HCT116 (cell line): ENCODE data around the gene SLC16A5. TPM values are rescaled to one million over a fixed set of nuclear protein-coding genes. Genes with fewer than 3 reads are reported as not detected.
A peak's percentile ranks its signal among the peaks of the same experiment; 100 is the strongest.

Source experiments
- ATAC-seq: fragments of 200-7000 bp; cut with Tn5 transposase; 2 replicates; pipeline ENCODE4 v1.9.1; 2020; ENCODE audit warnings: mild to moderate bottlenecking, moderate library complexity
- BruUV-seq: library from RNA; stranded (reverse); fragments of 400-500 nt; replicated peaks from 2 replicates; lab custom pipeline; 2021; lab: Mats Ljungman, UMichigan
- CTCF ChIA-PET: fragments of 300-600 bp; sonication (Branson Sonifier 250); formaldehyde crosslinking; loops from one replicate; lab custom pipeline; 2021; ENCODE audit warnings: antibody characterized with exemption; lab: Charles Lee
- POLR2A ChIA-PET: fragments of 300-600, 350-600 bp; sonication (Branson Sonifier 250); formaldehyde crosslinking; loops from one replicate; lab custom pipeline; 2021; ENCODE audit warnings: antibody characterized with exemption; lab: Charles Lee
- RAD21 ChIA-PET, 2 experiments: fragments of 300-600 bp; sonication (Branson Sonifier 250); formaldehyde crosslinking; loops; one replicate each; lab custom pipeline; 2023; ENCODE audit warnings: low total read pairs in 2 of 2; ENCODE audit not compliant: uncharacterized antibody in 2 of 2, unreplicated experiment in 2 of 2, low non-redundant PET in 1 of 2; lab: Charles Lee
- DNase-seq: peaks from one replicate; pipeline ENCODE4 v3.0.0-alpha.2; 2010; ENCODE audit warnings: low read depth, low spot score
- H2AFZ ChIP-seq: fragments of 200-600 bp; shearing (Covaris generic), sonication (generic); 2 replicates; pipeline ENCODE4 v1.6.1; 2017; ENCODE audit warnings: low read depth, mixed run types, mixed read lengths, antibody characterized with exemption, low read length; ENCODE audit not compliant: poor library complexity, severe bottlenecking
- H3K27ac ChIP-seq: 2 replicates; pipeline ENCODE4 v1.5.1; 2012; ENCODE audit warnings: low read depth, low read length
- H3K27me3 ChIP-seq: fragments of 200-600 bp; sonication (generic); 2 replicates; pipeline ENCODE4 v1.6.1; 2016; ENCODE audit warnings: mixed run types, low read length, mixed read lengths; ENCODE audit not compliant: insufficient read depth
- H3K36me3 ChIP-seq, 2 experiments: fragments of 200-500 bp in 1 of 2; fragments of 200-600 bp in 1 of 2; sonication (Bioruptor generic) in 1 of 2; sonication (generic) in 1 of 2; 2 replicates each; pipeline versions ENCODE4 v1.5.1 to v1.6.1; 2014 to 2016; ENCODE audit warnings: low read length in 2 of 2, inconsistent platforms in 1 of 2, mixed read lengths in 1 of 2, mixed run types in 1 of 2; ENCODE audit not compliant: insufficient read depth in 2 of 2, control insufficient read depth in 1 of 2
- H3K4me1 ChIP-seq, 2 experiments: fragments of 200-600 bp in 1 of 2; sonication (generic) in 1 of 2; 2 replicates each; pipeline versions ENCODE4 v1.5.1 to v1.6.1; 2012 to 2017; ENCODE audit warnings: low read length in 2 of 2, inconsistent platforms in 1 of 2, mild to moderate bottlenecking in 1 of 2, mixed read lengths in 1 of 2, mixed run types in 1 of 2, moderate library complexity in 1 of 2; ENCODE audit not compliant: insufficient read depth in 2 of 2, control insufficient read depth in 1 of 2
- H3K4me2 ChIP-seq: fragments of 200-600 bp; sonication (generic); 2 replicates; pipeline ENCODE4 v1.6.1; 2017; ENCODE audit warnings: mixed run types, low read length, mixed read lengths
- H3K4me3 ChIP-seq, 2 experiments: fragments of 200-600 bp in 1 of 2; sonication (generic) in 1 of 2; replicated peaks in 1 of 2; 2 replicates each; pipeline ENCODE4 v1.5.1; 2011 to 2016; ENCODE audit warnings: low read length in 2 of 2, control low read depth in 1 of 2, low read depth in 1 of 2, mild to moderate bottlenecking in 1 of 2, mixed read lengths in 1 of 2, mixed run types in 1 of 2
- H3K79me2 ChIP-seq: fragments of 200-600 bp; sonication (generic); 2 replicates; pipeline ENCODE4 v1.6.1; 2017; ENCODE audit warnings: mild to moderate bottlenecking, mixed run types, low read length, moderate library complexity, mixed read lengths; ENCODE audit not compliant: insufficient read depth
- H3K9ac ChIP-seq: fragments of 200-600 bp; sonication (generic); 2 replicates; pipeline ENCODE4 v1.6.1; 2016; ENCODE audit warnings: low read length, mixed read lengths
- H3K9me2 ChIP-seq: fragments of 200-600 bp; sonication (generic), shearing (Covaris generic); 2 replicates; pipeline ENCODE4 v1.6.1; 2017; ENCODE audit warnings: mixed run types, mild to moderate bottlenecking, moderate library complexity; ENCODE audit not compliant: insufficient read depth
- H3K9me3 ChIP-seq, 2 experiments: fragments of 200-500 bp in 1 of 2; fragments of 200-600 bp in 1 of 2; sonication (Bioruptor generic) in 1 of 2; sonication (generic) in 1 of 2; 2 replicates each; pipeline ENCODE4 v1.6.1; 2014 to 2017; ENCODE audit warnings: low read length in 2 of 2, mixed read lengths in 2 of 2, inconsistent platforms in 1 of 2, low read depth in 1 of 2, mild to moderate bottlenecking in 1 of 2, mixed run types in 1 of 2, moderate library complexity in 1 of 2; ENCODE audit not compliant: control insufficient read depth in 1 of 2, insufficient read depth in 1 of 2
- H4K20me1 ChIP-seq: fragments of 200-600 bp; sonication (generic), shearing (Covaris generic); 2 replicates; pipeline ENCODE4 v1.6.1; 2017; ENCODE audit warnings: mixed run types, mild to moderate bottlenecking, moderate library complexity; ENCODE audit not compliant: insufficient read depth
- CBX3 ChIP-seq: IDR thresholded peaks from 2 replicates; pipeline ENCODE4 v1.6.1; 2012; ENCODE audit warnings: low read depth
- JUND ChIP-seq: IDR thresholded peaks from 2 replicates; pipeline ENCODE4 v1.6.1; 2012
- POLR2AphosphoS5 ChIP-seq: IDR thresholded peaks from 2 replicates; pipeline ENCODE4 v1.6.1; 2011; ENCODE audit warnings: mild to moderate bottlenecking, low read depth, low read length, moderate library complexity
- ZNF274 ChIP-seq: fragments of 200-500 bp; sonication (Bioruptor generic); IDR thresholded peaks from 2 replicates; pipeline ENCODE4 v1.6.1; 2014; ENCODE audit warnings: mild to moderate bottlenecking, low read depth, low read length, inconsistent platforms
- intact Hi-C: fragments of 100-400 bp; cut with micrococcal nuclease; formaldehyde crosslinking; loops from 2 replicates; pipeline ENCODE4 v1.10.0; 2022
- total RNA-seq: library from RNA; stranded (reverse); gene quantifications from one replicate; pipeline ENCODE4 v1.2.1, GENCODE V29; 2021; ENCODE audit not compliant: unreplicated experiment
- TF ChIP-seq, protein P1 (sequence below): IDR thresholded peaks from 2 replicates; pipeline ENCODE4 v1.6.1; 2012

Gene SLC16A5
- total RNA-seq, 1 experiment from 2014 or later = 79.3 TPM

DNA sequence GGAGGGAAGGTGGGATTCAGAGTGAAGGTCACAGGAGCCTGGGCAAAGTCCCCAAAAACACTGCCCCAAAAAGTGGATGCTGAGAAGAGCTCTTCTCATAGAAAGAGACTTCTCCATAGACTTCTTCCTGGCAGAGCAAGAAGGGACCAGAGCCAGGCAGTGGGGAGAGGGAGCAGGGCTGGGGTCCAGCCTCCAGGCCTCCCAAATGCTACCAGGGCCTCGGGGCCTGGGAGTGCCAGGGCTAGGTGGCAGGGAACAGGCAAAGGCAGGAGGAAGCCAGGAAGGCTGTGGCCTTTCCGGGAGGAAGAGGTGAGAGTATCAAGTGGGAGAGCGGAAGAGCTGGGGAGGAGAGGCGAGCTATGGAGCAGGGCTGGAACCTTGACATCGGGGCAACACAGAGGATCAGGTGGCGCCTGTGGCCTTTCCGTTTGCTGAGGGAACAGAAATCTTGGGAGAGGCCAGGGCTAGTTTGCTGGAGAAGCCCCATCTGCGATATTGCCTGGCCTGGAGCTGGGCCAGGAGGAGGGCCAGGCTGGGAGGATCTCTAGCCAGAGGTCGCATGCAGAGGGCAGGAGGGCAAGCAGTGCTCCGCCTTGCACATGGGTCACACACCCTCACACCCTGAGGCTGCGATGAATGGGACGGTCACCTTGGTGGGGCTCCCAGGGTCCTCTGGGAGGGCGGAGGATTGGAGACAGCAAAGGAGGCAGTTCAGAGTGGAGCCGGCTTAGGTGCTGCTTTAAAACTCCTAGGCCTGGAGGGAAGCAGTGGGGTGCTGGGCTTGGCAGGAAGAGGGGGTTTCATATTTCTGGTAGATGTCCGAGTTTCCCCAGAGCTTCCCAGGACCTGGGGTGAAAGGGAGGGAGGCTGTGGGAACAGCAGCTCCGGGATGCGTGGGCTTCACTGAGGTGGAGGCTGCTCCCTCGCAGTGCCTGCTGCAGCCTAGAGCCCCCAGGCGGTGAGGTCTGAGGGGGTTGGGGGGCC lies 3.4 kb downstream of the SLC16A5 start:
- peak overlapping the region; percentile 92 for H3K4me2 ChIP-seq
- H3K9me3 ChIP-seq = no peaks in the 10 kb centered on the region
- H4K20me1 ChIP-seq = no peaks in the 10 kb centered on the region
- peak overlapping the region; percentile 64 for H3K27ac ChIP-seq
- H2AFZ ChIP-seq = no peak overlapping the region
- intact Hi-C loops = no loop called here
- peaks cover 76 to 97% of the 10 kb centered on the region in 2 experiments for H3K4me1 ChIP-seq
- no peak for DNase-seq
- ChIA-PET CTCF (interaction anchor here (1.4 kb wide), 1 partner anchor 129 kb away, joined by 3 read pairs; no protein-coding TSS in a partner anchor), POLR2A (interaction anchor here (0.7 to 1.9 kb wide), 3 partner anchors 12 to 56 kb away, joined by 3 to 8 read pairs (median 6); no protein-coding TSS in a partner anchor), RAD21 (no interaction called here)
- ATAC-seq = no peak
- peak overlapping the region; percentile 97 for H3K9ac ChIP-seq
- H3K4me3 ChIP-seq = no peak overlapping the region; a peak in 1 of 4 replicates
- H3K27me3 ChIP-seq = no peaks in the 10 kb centered on the region
- H3K36me3 ChIP-seq = peaks cover 0 to 6% of the 10 kb centered on the region in 2 experiments; a peak in 1 of 4 replicates
- H3K79me2 ChIP-seq = peaks cover 63% of the 10 kb centered on the region
- no peaks in the 10 kb centered on the region for H3K9me2 ChIP-seq
- no TSS peak for BruUV-seq
- TF ChIP-seq JUND = no peak
- TF ChIP-seq POLR2AphosphoS5 = 0 out of 2 replicates have a peak, but pooled peaks have one; percentile 14

DNA sequence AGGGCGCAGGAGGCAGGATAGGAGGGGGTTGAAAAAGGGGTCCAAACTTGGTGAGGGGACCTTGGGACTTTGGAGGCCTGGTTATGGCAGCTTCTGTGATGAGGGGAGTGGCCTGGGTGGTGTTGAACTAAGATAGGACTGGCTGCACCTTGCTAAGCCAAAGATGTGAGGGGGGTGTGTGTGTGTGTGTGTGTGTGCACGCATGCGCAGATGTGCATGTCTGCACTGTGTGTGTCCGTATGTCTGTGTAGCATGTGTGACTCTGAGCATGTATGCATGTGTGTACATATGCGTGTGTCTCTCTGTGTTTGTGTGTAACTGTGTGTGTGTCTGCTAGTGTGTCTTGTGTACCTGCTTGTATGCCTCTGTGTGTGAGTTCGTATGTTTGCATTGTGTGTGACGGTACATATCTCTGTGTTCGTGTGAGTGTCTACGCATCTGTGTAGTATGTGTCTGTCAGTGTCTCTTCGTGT lies 4.1 kb downstream of the SLC16A5 start:
- DNase-seq (no peak), ATAC-seq (no peak)
- CTCF ChIA-PET = no interaction called here
- intact Hi-C loops = no loop called here
- Histone ChIP-seq H3K4me3 (no peak overlapping the region), H3K27ac (peak overlapping the region; percentile 64; the same call in 1 of the 2 replicates), H4K20me1 (no peaks in the 10 kb centered on the region), H3K9ac (peak overlapping the region; percentile 97), H2AFZ (no peak overlapping the region), H3K9me2 (no peaks in the 10 kb centered on the region), H3K4me1 (peaks cover 77 to 97% of the 10 kb centered on the region in 2 experiments), H3K27me3 (no peaks in the 10 kb centered on the region), H3K9me3 (no peaks in the 10 kb centered on the region), H3K79me2 (peaks cover 63% of the 10 kb centered on the region), H3K36me3 (peaks cover 0 to 6% of the 10 kb centered on the region in 2 experiments; a peak in 1 of 4 replicates), H3K4me2 (peak overlapping the region; percentile 92)
- TF ChIP-seq ZNF274 (no peak), POLR2AphosphoS5 (peak; percentile 13; the same call in 1 of the 2 replicates), CBX3 (no peak)
- TF ChIP-seq, protein P1, sequence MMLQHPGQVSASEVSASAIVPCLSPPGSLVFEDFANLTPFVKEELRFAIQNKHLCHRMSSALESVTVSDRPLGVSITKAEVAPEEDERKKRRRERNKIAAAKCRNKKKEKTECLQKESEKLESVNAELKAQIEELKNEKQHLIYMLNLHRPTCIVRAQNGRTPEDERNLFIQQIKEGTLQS = no peak
- BruUV-seq = no TSS peak
- POLR2A ChIA-PET = interaction anchor here (0.9 to 1.9 kb wide), 5 partner anchors 13 to 107 kb away, joined by 3 to 8 read pairs (median 6); no protein-coding TSS in a partner anchor
- RAD21 ChIA-PET = no interaction called here
